Thoracic aorta (tissue), 2 donors: ENCODE measurements around the gene SLC18A3. TPM values are rescaled to one million over a fixed set of nuclear protein-coding genes. Genes with fewer than 3 reads are reported as not detected.

Experiments used
- ATAC-seq: fragments of 150-250 bp; one replicate; pipeline ENCODE4 v1.8.0; 2017; ENCODE audit warnings: low read depth; ENCODE audit not compliant: insufficient number of reproducible peaks, low FRiP score
- DNase-seq: peaks from one replicate; pipeline ENCODE4 v3.0.0-alpha.2; 2020; ENCODE audit warnings: low spot score
- H3K27ac ChIP-seq, 2 donors: fragments of 200-600 bp; sonication (generic); 1 replicate in 1 of 2; 2 replicates in 1 of 2; pipeline ENCODE4 v1.5.1; 2016; ENCODE audit warnings: mild to moderate bottlenecking in 2 of 2, moderate library complexity in 2 of 2
- H3K27me3 ChIP-seq: fragments of 200-600 bp; sonication (generic); replicated peaks from 2 replicates; pipeline ENCODE4 v1.6.0; 2016; ENCODE audit warnings: mild to moderate bottlenecking; ENCODE audit not compliant: insufficient read depth
- H3K36me3 ChIP-seq: fragments of 200-600 bp; sonication (generic); one replicate; pipeline ENCODE4 v1.5.1; 2016
- H3K4me1 ChIP-seq, 2 donors: fragments of 200-600 bp; sonication (generic); 1 replicate in 1 of 2; 2 replicates in 1 of 2; pipeline versions ENCODE4 v1.5.1 to v1.6.0; 2016; ENCODE audit warnings: low read depth in 2 of 2, mild to moderate bottlenecking in 1 of 2; ENCODE audit not compliant: control insufficient read depth in 1 of 2
- H3K4me3 ChIP-seq: fragments of 200-600 bp; sonication (generic); 2 replicates; pipeline ENCODE4 v1.5.1; 2016; ENCODE audit warnings: mild to moderate bottlenecking
- H3K9me3 ChIP-seq: fragments of 200-600 bp; sonication (generic); 2 replicates; pipeline ENCODE4 v1.5.1; 2016
- CTCF ChIP-seq: fragments of 200-600 bp; sonication (generic); IDR thresholded peaks from one replicate; pipeline ENCODE4 v1.5.1; 2019; ENCODE audit warnings: antibody characterized with exemption
- total RNA-seq, 2 donors: library from RNA; depleted of rRNA; stranded (reverse); fragments of >200 nt; gene quantifications; one replicate each; pipeline versions ENCODE4 v1.1.0 to v1.2.3, GENCODE V29; 2016

Gene SLC18A3
- total RNA-seq, 2 donors from 2014 or later: not detected

- no peak overlapping the region for H3K4me3 ChIP-seq
- no peak for TF ChIP-seq CTCF
- H3K36me3 ChIP-seq: no peaks in the 10 kb centered on the region
- no peaks in the 10 kb centered on the region for H3K4me1 ChIP-seq
- DNase-seq: no peak
- H3K27me3 ChIP-seq: no peaks in the 10 kb centered on the region
- ATAC-seq: no peak
- no peak overlapping the region for H3K27ac ChIP-seq
- H3K9me3 ChIP-seq: no peaks in the 10 kb centered on the region
These were observed 43.3 kb downstream of the SLC18A3 start for GRCh38 chr10:49653273-49653929.

- Histone ChIP-seq H3K27me3 (no peaks in the 10 kb centered on the region), H3K9me3 (no peaks in the 10 kb centered on the region), H3K4me3 (no peak overlapping the region), H3K4me1 (no peaks in the 10 kb centered on the region), H3K27ac (no peak overlapping the region), H3K36me3 (no peaks in the 10 kb centered on the region)
- no peak for DNase-seq
- no peak for ATAC-seq
- TF ChIP-seq CTCF: no peak
These were observed 44.1 kb downstream of the SLC18A3 start for GRCh38 chr10:49654036-49654693.

- no peak for TF ChIP-seq CTCF
- Histone ChIP-seq H3K27ac (no peak overlapping the region), H3K36me3 (no peaks in the 10 kb centered on the region), H3K9me3 (no peaks in the 10 kb centered on the region), H3K4me1 (no peaks in the 10 kb centered on the region), H3K27me3 (no peaks in the 10 kb centered on the region), H3K4me3 (no peak overlapping the region)
- DNase-seq (no peak), ATAC-seq (no peak)
These were observed 45.0 kb downstream of the SLC18A3 start for GRCh38 chr10:49655099-49655498.

GRCh38 chr10:49656845-49657493 lies 46.9 kb downstream of the SLC18A3 start:
- Histone ChIP-seq H3K4me1 (no peaks in the 10 kb centered on the region), H3K27ac (no peak overlapping the region), H3K36me3 (no peaks in the 10 kb centered on the region), H3K9me3 (no peaks in the 10 kb centered on the region), H3K4me3 (no peak overlapping the region), H3K27me3 (no peaks in the 10 kb centered on the region)
- DNase-seq: no peak
- no peak for ATAC-seq
- TF ChIP-seq CTCF: no peak

GRCh38 chr10:49657606-49658005 lies 47.5 kb downstream of the SLC18A3 start:
- Histone ChIP-seq H3K36me3 (no peaks in the 10 kb centered on the region), H3K4me3 (no peak overlapping the region), H3K4me1 (no peaks in the 10 kb centered on the region), H3K9me3 (no peaks in the 10 kb centered on the region), H3K27me3 (no peaks in the 10 kb centered on the region), H3K27ac (no peak overlapping the region)
- DNase-seq (no peak), ATAC-seq (no peak)
- no peak for TF ChIP-seq CTCF
